Activated CD8-positive, alpha-beta T cell treated with anti-CD3 and anti-CD28 coated beads for 36 hours (primary cell): ENCODE measurements around the gene MSANTD3. TPM values are rescaled to one million over a fixed set of nuclear protein-coding genes. Genes with fewer than 3 reads are reported as not detected.

Experiments used
- ATAC-seq: fragments of 200-7000 bp; cut with Tn5 transposase; one replicate; pipeline ENCODE4 v1.10.0; 2021; ENCODE audit warnings: mild to moderate bottlenecking, moderate library complexity
- CTCF ChIA-PET: fragments of 350-600 bp; sonication (Branson Sonifier 250); formaldehyde crosslinking; loops from one replicate; lab custom pipeline; 2021; ENCODE audit warnings: antibody characterized with exemption; lab: Charles Lee
- POLR2A ChIA-PET: fragments of 350-600 bp; sonication (Branson Sonifier 250); formaldehyde crosslinking; loops from one replicate; lab custom pipeline; 2021; ENCODE audit warnings: antibody characterized with exemption; lab: Charles Lee
- DNase-seq: peaks from one replicate; pipeline ENCODE4 v3.0.0-alpha.2; 2020
- H3K27ac Mint-ChIP-seq: one replicate; pipeline ENCODE4 v1.8.0; 2021; ENCODE audit warnings: mild to moderate bottlenecking, mixed read lengths
- H3K27me3 Mint-ChIP-seq: one replicate; pipeline ENCODE4 v1.8.0; 2021; ENCODE audit warnings: mixed read lengths
- H3K36me3 Mint-ChIP-seq: one replicate; pipeline ENCODE4 v1.8.0; 2021; ENCODE audit warnings: low read depth, mixed read lengths
- H3K4me1 Mint-ChIP-seq: one replicate; pipeline ENCODE4 v1.8.0; 2021; ENCODE audit warnings: low read depth, mixed read lengths
- H3K4me3 Mint-ChIP-seq: one replicate; pipeline ENCODE4 v1.8.0; 2021; ENCODE audit warnings: mild to moderate bottlenecking, moderate library complexity, mixed read lengths
- H3K9me3 Mint-ChIP-seq: one replicate; pipeline ENCODE4 v1.8.0; 2021; ENCODE audit warnings: mixed read lengths
- CTCF ChIP-seq: fragments of 200-600 bp; IDR thresholded peaks from one replicate; pipeline ENCODE4 v1.8.0; 2022; ENCODE audit warnings: antibody characterized with exemption, mild to moderate bottlenecking
- intact Hi-C: fragments of 100-400 bp; cut with micrococcal nuclease; formaldehyde crosslinking; loops from one replicate; pipeline ENCODE4 v1.10.0; 2022
- total RNA-seq, 2 experiments: library from RNA; stranded (reverse); gene quantifications; one replicate each; pipeline ENCODE4 v1.2.3, GENCODE V29; 2021

The MSANTD3 gene
- total RNA-seq, 2 experiments from 2014 or later, result 13.3 to 14.6 TPM

GRCh38 chr9:100396769-100397168 is 30.2 kb upstream of the MSANTD3 start:
- intact Hi-C loops, result no loop called here
- no peak for ATAC-seq
- CTCF ChIA-PET, result no interaction called here
- Mint-ChIP-seq H3K36me3 (peaks cover 4% of the 10 kb centered on the region), H3K9me3 (peaks cover under 1% of the 10 kb centered on the region), H3K27me3 (no peaks in the 10 kb centered on the region), H3K4me1 (no peaks in the 10 kb centered on the region), H3K4me3 (no peak overlapping the region), H3K27ac (no peak overlapping the region)
- TF ChIP-seq CTCF, result no peak
- POLR2A ChIA-PET, result no interaction called here
- DNase-seq, result no peak

- POLR2A ChIA-PET, result no interaction called here
- CTCF ChIA-PET, result interaction anchor here (1.1 kb wide), 1 partner anchor 14 kb away, joined by 3 read pairs; no protein-coding TSS in a partner anchor
Observed at GRCh38 chr9:100397529-100398266, 29.2 kb upstream of the MSANTD3 start.

GRCh38 chr9:100401042-100401441 is 25.9 kb upstream of the MSANTD3 start:
- intact Hi-C loops, result no loop called here
- no peak for TF ChIP-seq CTCF
- Mint-ChIP-seq H3K36me3 (no peaks in the 10 kb centered on the region), H3K9me3 (no peaks in the 10 kb centered on the region), H3K4me3 (no peak overlapping the region), H3K4me1 (no peaks in the 10 kb centered on the region), H3K27ac (no peak overlapping the region), H3K27me3 (peaks cover 4% of the 10 kb centered on the region)
- POLR2A ChIA-PET, result no interaction called here
- no peak for ATAC-seq
- no peak for DNase-seq
- CTCF ChIA-PET, result interaction anchor here (1.1 kb wide), 1 partner anchor 76 kb away, joined by 4 read pairs; no protein-coding TSS in a partner anchor

More at GRCh38 chr9:100397529-100398266, 29.2 kb upstream of the MSANTD3 start:
- DNase-seq, result no peak
- Mint-ChIP-seq H3K27ac (no peak overlapping the region), H3K4me1 (no peaks in the 10 kb centered on the region), H3K36me3 (peaks cover 2% of the 10 kb centered on the region), H3K9me3 (no peaks in the 10 kb centered on the region), H3K27me3 (no peaks in the 10 kb centered on the region), H3K4me3 (no peak overlapping the region)
- intact Hi-C loops, result no loop called here
- ATAC-seq, result no peak
- TF ChIP-seq CTCF, result no peak

GRCh38 chr9:100406962-100407361 is 20.0 kb upstream of the MSANTD3 start:
- POLR2A ChIA-PET, result no interaction called here
- Mint-ChIP-seq H3K4me3 (no peak overlapping the region), H3K27ac (no peak overlapping the region), H3K9me3 (no peaks in the 10 kb centered on the region), H3K4me1 (peaks cover 9% of the 10 kb centered on the region), H3K36me3 (no peaks in the 10 kb centered on the region), H3K27me3 (peaks cover 16% of the 10 kb centered on the region)
- DNase-seq (no peak), ATAC-seq (no peak)
- intact Hi-C loops, result no loop called here
- TF ChIP-seq CTCF, result no peak
- CTCF ChIA-PET, result interaction anchor here (0.9 to 1.6 kb wide), 4 partner anchors 18 to 83 kb away, joined by 4 to 6 read pairs (median 4); no protein-coding TSS in a partner anchor

GRCh38 chr9:100408546-100409175 is 18.3 kb upstream of the MSANTD3 start:
- intact Hi-C loops, result no loop called here
- ATAC-seq (no peak), DNase-seq (no peak)
- TF ChIP-seq CTCF, result no peak
- Mint-ChIP-seq H3K4me3 (no peak overlapping the region), H3K4me1 (peaks cover 9% of the 10 kb centered on the region), H3K27ac (no peak overlapping the region), H3K9me3 (no peaks in the 10 kb centered on the region), H3K27me3 (peaks cover 19% of the 10 kb centered on the region), H3K36me3 (no peaks in the 10 kb centered on the region)
- POLR2A ChIA-PET, result no interaction called here
- CTCF ChIA-PET, result interaction anchor here (1.6 kb wide), 1 partner anchor 16 kb away, joined by 4 read pairs; no protein-coding TSS in a partner anchor
